ENCODE data around the gene CCDC171.
"Not testable (repeated sequence)": the region's sequence is repeated elsewhere in the genome, so short reads cannot be mapped to it uniquely, and the experiment has no call there.

The CCDC171 gene

GRCh38 chr9:15570769-15571168, 17.9 kb downstream of the CCDC171 start:
- no peak for DNase-seq (ENCODE audit: low read depth)

- DNase-seq (ENCODE audit: low read depth) = no peak
Observed at GRCh38 chr9:15572200-15572770, 19.4 kb downstream of the CCDC171 start.

GRCh38 chr9:15576350-15577050, 23.7 kb downstream of the CCDC171 start:
- no peak for DNase-seq (ENCODE audit: low read depth)

GRCh38 chr9:15578714-15579113, 25.9 kb downstream of the CCDC171 start:
- DNase-seq (ENCODE audit: low read depth) = no peak

- no peak for DNase-seq (ENCODE audit: low read depth)
Observed at GRCh38 chr9:15584379-15584778, 31.5 kb downstream of the CCDC171 start.

- DNase-seq (ENCODE audit: low read depth) = no peak
Observed at GRCh38 chr9:15592317-15592716, 39.5 kb downstream of the CCDC171 start.

GRCh38 chr9:15592940-15593339, 40.1 kb downstream of the CCDC171 start:
- DNase-seq (ENCODE audit: low read depth) = not testable (repeated sequence)

- not testable (repeated sequence) for DNase-seq (ENCODE audit: low read depth)
Observed at GRCh38 chr9:15600666-15601330, 48.0 kb downstream of the CCDC171 start.

- DNase-seq (ENCODE audit: low read depth) = no peak
Observed at GRCh38 chr9:15606643-15607472, 54.0 kb downstream of the CCDC171 start.

GRCh38 chr9:15612962-15613361, 60.1 kb downstream of the CCDC171 start:
- no peak for DNase-seq (ENCODE audit: low read depth)

GRCh38 chr9:15617782-15618181, 64.9 kb downstream of the CCDC171 start:
- no peak for DNase-seq (ENCODE audit: low read depth)

GRCh38 chr9:15618540-15619331, 65.9 kb downstream of the CCDC171 start:
- no peak for DNase-seq (ENCODE audit: low read depth)

GRCh38 chr9:15622318-15622971, 69.6 kb downstream of the CCDC171 start:
- no peak for DNase-seq (ENCODE audit: low read depth)

- no peak for DNase-seq (ENCODE audit: low read depth)
Observed at GRCh38 chr9:15635752-15636151, 82.9 kb downstream of the CCDC171 start.

GRCh38 chr9:15640121-15640520, 87.3 kb downstream of the CCDC171 start:
- no peak for DNase-seq (ENCODE audit: low read depth)

- no peak for DNase-seq (ENCODE audit: low read depth)
Observed at GRCh38 chr9:15641291-15641690, 88.4 kb downstream of the CCDC171 start.

- DNase-seq (ENCODE audit: low read depth) = no peak
Observed at GRCh38 chr9:15642369-15642962, 89.6 kb downstream of the CCDC171 start.

- no peak for DNase-seq (ENCODE audit: low read depth)
Observed at GRCh38 chr9:15670246-15670645, 117.4 kb downstream of the CCDC171 start.

GRCh38 chr9:15670894-15671293, 118.1 kb downstream of the CCDC171 start:
- no peak for DNase-seq (ENCODE audit: low read depth)

GRCh38 chr9:15693701-15694100, 140.9 kb downstream of the CCDC171 start:
- DNase-seq (ENCODE audit: low read depth) = no peak

- no peak for DNase-seq (ENCODE audit: low read depth)
Observed at GRCh38 chr9:15696979-15697378, 144.1 kb downstream of the CCDC171 start.

All from stimulated activated CD8-positive, alpha-beta memory T cell treated with anti-CD3 and anti-CD28 coated beads, Interleukin-12 subunit alpha, Interleukin-12 subunit beta, amount 100 ng/mL, for 4 hours (primary cell).